ACC112 (cell line): ENCODE results near the gene PLEKHA7.

Experiments used
- H2AFZ ChIP-seq: fragments of 200-600 bp; sonication (generic); one replicate; pipeline ENCODE4 v1.6.0; 2017; ENCODE audit warnings: antibody characterized with exemption, low read length; ENCODE audit not compliant: unreplicated experiment
- H3K27ac ChIP-seq: fragments of 200-600 bp; sonication (generic); 2 replicates; pipeline ENCODE4 v1.5.1; 2014; ENCODE audit warnings: low read depth, mild to moderate bottlenecking, antibody characterized with exemption, low read length, moderate library complexity
- H3K27me3 ChIP-seq: fragments of 200-600 bp; sonication (generic); 2 replicates; pipeline ENCODE4 v1.6.1; 2014; ENCODE audit warnings: mild to moderate bottlenecking, antibody characterized with exemption, low read length, moderate library complexity, mixed read lengths; ENCODE audit not compliant: insufficient read depth
- H3K36me3 ChIP-seq: fragments of 200-600 bp; sonication (generic); 2 replicates; pipeline ENCODE4 v1.6.1; 2016; ENCODE audit warnings: mild to moderate bottlenecking, antibody characterized with exemption, low read length, moderate library complexity, mixed read lengths; ENCODE audit not compliant: insufficient read depth
- H3K4me1 ChIP-seq: fragments of 200-600 bp; sonication (generic); one replicate; pipeline ENCODE4 v1.6.1; 2016; ENCODE audit warnings: low read length, mixed read lengths; ENCODE audit not compliant: insufficient read depth, unreplicated experiment, control insufficient read depth
- H3K4me3 ChIP-seq: fragments of 200-600 bp; sonication (generic); 2 replicates; pipeline ENCODE4 v1.5.1; 2014; ENCODE audit warnings: mild to moderate bottlenecking, low read depth, low read length
- H3K79me2 ChIP-seq: fragments of 200-600 bp; sonication (generic); one replicate; pipeline ENCODE4 v1.6.0; 2016; ENCODE audit warnings: low read length; ENCODE audit not compliant: control insufficient read depth, unreplicated experiment, insufficient read depth

Gene PLEKHA7

GRCh38 chr11:17021511-17021910, 7.3 kb upstream of the PLEKHA7 start:
- no peak overlapping the region for H3K27ac ChIP-seq
- no peak overlapping the region for H3K4me3 ChIP-seq
- H3K27me3 ChIP-seq: no peaks in the 10 kb centered on the region
- H2AFZ ChIP-seq: no peak overlapping the region
- H3K4me1 ChIP-seq: peaks cover 8% of the 10 kb centered on the region
- H3K36me3 ChIP-seq: no peaks in the 10 kb centered on the region
- no peaks in the 10 kb centered on the region for H3K79me2 ChIP-seq

GRCh38 chr11:17020831-17021230, 6.6 kb upstream of the PLEKHA7 start:
- peak overlapping the region; percentile 22 for H2AFZ ChIP-seq
- no peak overlapping the region for H3K4me3 ChIP-seq
- peaks cover 8% of the 10 kb centered on the region for H3K4me1 ChIP-seq
- no peak overlapping the region for H3K27ac ChIP-seq
- peaks cover 4% of the 10 kb centered on the region; the same call in 1 of the 2 replicates for H3K27me3 ChIP-seq
- H3K36me3 ChIP-seq: no peaks in the 10 kb centered on the region
- no peaks in the 10 kb centered on the region for H3K79me2 ChIP-seq

- H3K4me1 ChIP-seq: peaks cover 8% of the 10 kb centered on the region
Observed at GRCh38 chr11:17019232-17019631, 5.0 kb upstream of the PLEKHA7 start.

GRCh38 chr11:17015627-17016126, 1.5 kb upstream of the PLEKHA7 start:
- Histone ChIP-seq H3K79me2 (no peaks in the 10 kb centered on the region), H3K27me3 (peaks cover 25% of the 10 kb centered on the region), H3K36me3 (no peaks in the 10 kb centered on the region), H3K4me3 (no peak overlapping the region), H2AFZ (no peak overlapping the region), H3K4me1 (peaks cover 19% of the 10 kb centered on the region), H3K27ac (no peak overlapping the region)

More at GRCh38 chr11:17019232-17019631, 5.0 kb upstream of the PLEKHA7 start:
- Histone ChIP-seq H3K27ac (no peak overlapping the region), H3K4me3 (no peak overlapping the region), H3K36me3 (no peaks in the 10 kb centered on the region), H3K79me2 (no peaks in the 10 kb centered on the region), H2AFZ (no peak overlapping the region), H3K27me3 (peaks cover 18% of the 10 kb centered on the region)

- Histone ChIP-seq H3K27ac (no peak overlapping the region), H3K4me1 (peaks cover 17% of the 10 kb centered on the region), H2AFZ (no peak overlapping the region), H3K36me3 (no peaks in the 10 kb centered on the region), H3K79me2 (no peaks in the 10 kb centered on the region), H3K4me3 (peak overlapping the region; percentile 45), H3K27me3 (peaks cover 25% of the 10 kb centered on the region)
Observed at GRCh38 chr11:17014833-17015626, 816 bp upstream of the PLEKHA7 start.

- no peaks in the 10 kb centered on the region for H3K36me3 ChIP-seq
- no peak overlapping the region for H3K27ac ChIP-seq
- H3K4me3 ChIP-seq: peak overlapping the region; percentile 73
- H3K4me1 ChIP-seq: peaks cover 17% of the 10 kb centered on the region
- peak overlapping the region; percentile 62 for H2AFZ ChIP-seq
- peaks cover 25% of the 10 kb centered on the region for H3K27me3 ChIP-seq
- H3K79me2 ChIP-seq: no peaks in the 10 kb centered on the region
Observed at GRCh38 chr11:17013548-17014320, 480 bp downstream of the PLEKHA7 start.

GRCh38 chr11:17012712-17013547, 1.3 kb downstream of the PLEKHA7 start:
- no peaks in the 10 kb centered on the region for H3K79me2 ChIP-seq
- no peaks in the 10 kb centered on the region for H3K36me3 ChIP-seq
- H3K27me3 ChIP-seq: peaks cover 25% of the 10 kb centered on the region
- H3K4me1 ChIP-seq: peaks cover 17% of the 10 kb centered on the region
- H2AFZ ChIP-seq: peak overlapping the region; percentile 62
- peak overlapping the region; percentile 73 for H3K4me3 ChIP-seq
- no peak overlapping the region for H3K27ac ChIP-seq

GRCh38 chr11:17012179-17012578, 2.0 kb downstream of the PLEKHA7 start:
- no peak overlapping the region for H2AFZ ChIP-seq
- no peaks in the 10 kb centered on the region for H3K79me2 ChIP-seq
- H3K36me3 ChIP-seq: no peaks in the 10 kb centered on the region
- H3K27ac ChIP-seq: no peak overlapping the region
- H3K27me3 ChIP-seq: peaks cover 25% of the 10 kb centered on the region
- H3K4me1 ChIP-seq: peaks cover 17% of the 10 kb centered on the region
- H3K4me3 ChIP-seq: no peak overlapping the region

GRCh38 chr11:17010851-17011420, 3.3 kb downstream of the PLEKHA7 start:
- H3K79me2 ChIP-seq: no peaks in the 10 kb centered on the region

GRCh38 chr11:17008099-17008498, 6.1 kb downstream of the PLEKHA7 start:
- Histone ChIP-seq H3K4me1 (peaks cover 9% of the 10 kb centered on the region), H3K27me3 (no peaks in the 10 kb centered on the region), H2AFZ (no peak overlapping the region), H3K36me3 (no peaks in the 10 kb centered on the region), H3K79me2 (no peaks in the 10 kb centered on the region), H3K4me3 (no peak overlapping the region), H3K27ac (no peak overlapping the region)

More at GRCh38 chr11:17010851-17011420, 3.3 kb downstream of the PLEKHA7 start:
- H3K36me3 ChIP-seq: no peaks in the 10 kb centered on the region
- peaks cover 17% of the 10 kb centered on the region for H3K4me1 ChIP-seq
- H3K27me3 ChIP-seq: peaks cover 22% of the 10 kb centered on the region
- no peak overlapping the region for H3K4me3 ChIP-seq
- H2AFZ ChIP-seq: no peak overlapping the region
- no peak overlapping the region for H3K27ac ChIP-seq
